ENCODE data around the gene HLA-G. TPM values are rescaled to one million over a fixed set of nuclear protein-coding genes. Genes with fewer than 3 reads are reported as not detected.

The HLA-G gene
- total RNA-seq, 2 experiments from 2014 or later = 2.7 to 2.9 TPM

DNA sequence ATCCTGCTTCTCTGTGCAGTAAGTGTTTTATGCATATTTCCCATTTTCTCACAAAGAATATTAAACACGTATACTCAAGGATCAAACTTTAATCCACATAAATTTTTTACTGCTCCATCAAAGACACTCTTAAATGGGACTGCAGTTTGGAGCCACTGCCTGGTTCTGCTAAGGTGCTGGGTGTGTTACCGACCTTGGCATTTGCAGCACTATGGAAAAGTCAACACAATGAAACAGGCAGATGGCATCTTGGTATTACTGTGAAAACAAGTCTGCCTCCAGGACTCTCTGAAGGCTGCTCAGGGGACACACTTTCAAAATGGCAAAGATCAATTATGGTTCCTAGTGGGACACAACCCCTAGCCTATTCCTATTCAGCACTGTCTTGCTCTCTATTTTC, 17.3 kb upstream of the HLA-G start:
- intact Hi-C loops (cut with DNase I, micrococcal nuclease) = no loop called here
- H3K27ac Mint-ChIP-seq = no peak overlapping the region
- Histone ChIP-seq H3K36me3 (ENCODE audit: insufficient read depth, low read length) (no peaks in the 10 kb centered on the region), H3K4me1 (ENCODE audit: insufficient read depth, low read length) (no peaks in the 10 kb centered on the region), H3K9me3 (ENCODE audit: control insufficient read depth in 1 of 2, insufficient read depth in 1 of 2, low read length in 2 of 2) (no peaks in the 10 kb centered on the region), H3K27ac (ENCODE audit: low read depth in 1 of 2, low read length in 2 of 2) (no peak overlapping the region), H3K4me3 (ENCODE audit: low read length) (no peak overlapping the region), H3K27me3 (ENCODE audit: control insufficient read depth in 1 of 2, insufficient read depth in 2 of 2, low read length in 2 of 2) (peaks cover 0 to 8% of the 10 kb centered on the region in 2 experiments)
- H3K27me3 Mint-ChIP-seq = peaks cover 31% of the 10 kb centered on the region
- no peaks in the 10 kb centered on the region for H3K9me3 Mint-ChIP-seq
- no peaks in the 10 kb centered on the region for H3K4me1 Mint-ChIP-seq (ENCODE audit: low read depth)
- POLR2A ChIA-PET = no interaction called here
- H3K36me3 Mint-ChIP-seq (ENCODE audit: low read depth) = no peaks in the 10 kb centered on the region
- CTCF ChIA-PET = no interaction called here
- H3K4me3 Mint-ChIP-seq = no peak overlapping the region
- ATAC-seq (ENCODE audit: poor library complexity) (no peak), DNase-seq (no peak)
- no peak for TF ChIP-seq CTCF (IDR thresholded peaks at IDR 0.05)

GRCh38 chr6:29811377-29811776, 16.2 kb upstream of the HLA-G start:
- no peak overlapping the region for H3K27ac Mint-ChIP-seq
- Histone ChIP-seq H3K27ac (ENCODE audit: low read depth in 1 of 2, low read length in 2 of 2) (no peak overlapping the region), H3K9me3 (ENCODE audit: control insufficient read depth in 1 of 2, insufficient read depth in 1 of 2, low read length in 2 of 2) (no peaks in the 10 kb centered on the region), H3K4me3 (ENCODE audit: low read length) (no peak overlapping the region), H3K36me3 (ENCODE audit: insufficient read depth, low read length) (no peaks in the 10 kb centered on the region), H3K27me3 (ENCODE audit: control insufficient read depth in 1 of 2, insufficient read depth in 2 of 2, low read length in 2 of 2) (peaks cover 0 to 4% of the 10 kb centered on the region in 2 experiments), H3K4me1 (ENCODE audit: insufficient read depth, low read length) (no peaks in the 10 kb centered on the region)
- intact Hi-C loops (cut with DNase I, micrococcal nuclease) = no loop called here
- ATAC-seq (ENCODE audit: poor library complexity) (no peak), DNase-seq (no peak)
- no peaks in the 10 kb centered on the region for H3K36me3 Mint-ChIP-seq (ENCODE audit: low read depth)
- no peaks in the 10 kb centered on the region for H3K4me1 Mint-ChIP-seq (ENCODE audit: low read depth)
- no peak for TF ChIP-seq CTCF (IDR thresholded peaks at IDR 0.05)
- H3K27me3 Mint-ChIP-seq = peaks cover 22% of the 10 kb centered on the region
- POLR2A ChIA-PET = no interaction called here
- CTCF ChIA-PET = no interaction called here
- no peaks in the 10 kb centered on the region for H3K9me3 Mint-ChIP-seq
- no peak overlapping the region for H3K4me3 Mint-ChIP-seq

GRCh38 chr6:29813066-29813465, 14.6 kb upstream of the HLA-G start:
- POLR2A ChIA-PET = no interaction called here
- Mint-ChIP-seq H3K4me3 (no peak overlapping the region), H3K36me3 (ENCODE audit: low read depth) (no peaks in the 10 kb centered on the region), H3K27ac (no peak overlapping the region), H3K27me3 (peaks cover 17% of the 10 kb centered on the region), H3K9me3 (no peaks in the 10 kb centered on the region), H3K4me1 (ENCODE audit: low read depth) (no peaks in the 10 kb centered on the region)
- Histone ChIP-seq H3K27me3 (ENCODE audit: control insufficient read depth in 1 of 2, insufficient read depth in 2 of 2, low read length in 2 of 2) (no peaks in the 10 kb centered on the region), H3K4me1 (ENCODE audit: insufficient read depth, low read length) (no peaks in the 10 kb centered on the region), H3K27ac (ENCODE audit: low read depth in 1 of 2, low read length in 2 of 2) (no peak overlapping the region), H3K36me3 (ENCODE audit: insufficient read depth, low read length) (no peaks in the 10 kb centered on the region), H3K4me3 (ENCODE audit: low read length) (no peak overlapping the region), H3K9me3 (ENCODE audit: control insufficient read depth in 1 of 2, insufficient read depth in 1 of 2, low read length in 2 of 2) (no peaks in the 10 kb centered on the region)
- no peak for DNase-seq
- intact Hi-C loops (cut with DNase I, micrococcal nuclease) = no loop called here
- CTCF ChIA-PET = no interaction called here
- no peak for ATAC-seq (ENCODE audit: poor library complexity)
- TF ChIP-seq CTCF (IDR thresholded peaks at IDR 0.05) = no peak
